ENCODE data around the gene UPF2.

DNA sequence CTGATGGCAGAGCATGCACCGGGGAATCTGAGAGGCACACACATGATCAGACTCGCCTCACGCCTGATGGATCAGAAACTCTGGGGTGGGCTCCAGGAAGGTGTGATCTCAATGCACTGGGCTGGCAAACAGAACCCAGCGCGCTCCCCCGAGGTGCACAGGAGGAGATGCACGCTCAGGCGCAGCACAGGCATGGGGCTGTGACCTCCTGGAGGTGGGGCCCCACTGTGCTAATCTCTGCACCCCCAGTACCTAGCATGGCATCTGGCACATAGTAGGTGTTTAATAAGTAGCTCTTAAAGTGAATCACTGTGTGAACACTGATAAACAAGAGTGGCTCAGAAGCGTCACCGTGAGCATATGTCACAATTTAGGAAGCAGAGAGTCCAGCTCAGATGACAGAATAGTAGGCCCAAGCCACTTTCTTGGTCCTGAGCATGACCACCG lies 161.6 kb downstream of the UPF2 start:
- TF ChIP-seq POLR2A (IDR thresholded peaks at IDR 0.05) (no peak), POLR2AphosphoS5 (IDR thresholded peaks at IDR 0.05) (no peak)
- TF ChIP-seq, protein P1, sequence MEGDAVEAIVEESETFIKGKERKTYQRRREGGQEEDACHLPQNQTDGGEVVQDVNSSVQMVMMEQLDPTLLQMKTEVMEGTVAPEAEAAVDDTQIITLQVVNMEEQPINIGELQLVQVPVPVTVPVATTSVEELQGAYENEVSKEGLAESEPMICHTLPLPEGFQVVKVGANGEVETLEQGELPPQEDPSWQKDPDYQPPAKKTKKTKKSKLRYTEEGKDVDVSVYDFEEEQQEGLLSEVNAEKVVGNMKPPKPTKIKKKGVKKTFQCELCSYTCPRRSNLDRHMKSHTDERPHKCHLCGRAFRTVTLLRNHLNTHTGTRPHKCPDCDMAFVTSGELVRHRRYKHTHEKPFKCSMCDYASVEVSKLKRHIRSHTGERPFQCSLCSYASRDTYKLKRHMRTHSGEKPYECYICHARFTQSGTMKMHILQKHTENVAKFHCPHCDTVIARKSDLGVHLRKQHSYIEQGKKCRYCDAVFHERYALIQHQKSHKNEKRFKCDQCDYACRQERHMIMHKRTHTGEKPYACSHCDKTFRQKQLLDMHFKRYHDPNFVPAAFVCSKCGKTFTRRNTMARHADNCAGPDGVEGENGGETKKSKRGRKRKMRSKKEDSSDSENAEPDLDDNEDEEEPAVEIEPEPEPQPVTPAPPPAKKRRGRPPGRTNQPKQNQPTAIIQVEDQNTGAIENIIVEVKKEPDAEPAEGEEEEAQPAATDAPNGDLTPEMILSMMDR (IDR thresholded peaks at IDR 0.05), result no peak
